T-helper 1 cell treated with Interleukin-12 subunit alpha and Interleukin-12 subunit beta and Interleukin-4 antibody, amounts not matched to agents 30 μg/mL and 1 μg/mL, for 36 hours (primary cell): Measurements from ENCODE around the gene RNF166.

Experiments used
- H3K27ac Mint-ChIP-seq: one replicate; pipeline ENCODE4 v1.8.0; 2021; ENCODE audit warnings: mild to moderate bottlenecking, mixed read lengths
- H3K27me3 Mint-ChIP-seq: one replicate; pipeline ENCODE4 v1.8.0; 2021; ENCODE audit warnings: low read depth, mixed read lengths
- H3K36me3 Mint-ChIP-seq: one replicate; pipeline ENCODE4 v1.8.0; 2021; ENCODE audit warnings: low read depth, mixed read lengths
- H3K4me1 Mint-ChIP-seq: one replicate; pipeline ENCODE4 v1.8.0; 2021; ENCODE audit warnings: low read depth, mixed read lengths
- H3K4me3 Mint-ChIP-seq: one replicate; pipeline ENCODE4 v1.8.0; 2021; ENCODE audit warnings: mild to moderate bottlenecking, moderate library complexity, mixed read lengths
- H3K9me3 Mint-ChIP-seq: one replicate; pipeline ENCODE4 v1.8.0; 2021; ENCODE audit warnings: mixed read lengths

The RNF166 gene

GRCh38 chr16:88743693-88744576 is 37.7 kb upstream of the RNF166 start:
- Mint-ChIP-seq H3K4me1 (peaks cover 15% of the 10 kb centered on the region), H3K36me3 (peaks cover 1% of the 10 kb centered on the region), H3K9me3 (no peaks in the 10 kb centered on the region), H3K27ac (no peak overlapping the region), H3K27me3 (no peaks in the 10 kb centered on the region), H3K4me3 (no peak overlapping the region)

DNA sequence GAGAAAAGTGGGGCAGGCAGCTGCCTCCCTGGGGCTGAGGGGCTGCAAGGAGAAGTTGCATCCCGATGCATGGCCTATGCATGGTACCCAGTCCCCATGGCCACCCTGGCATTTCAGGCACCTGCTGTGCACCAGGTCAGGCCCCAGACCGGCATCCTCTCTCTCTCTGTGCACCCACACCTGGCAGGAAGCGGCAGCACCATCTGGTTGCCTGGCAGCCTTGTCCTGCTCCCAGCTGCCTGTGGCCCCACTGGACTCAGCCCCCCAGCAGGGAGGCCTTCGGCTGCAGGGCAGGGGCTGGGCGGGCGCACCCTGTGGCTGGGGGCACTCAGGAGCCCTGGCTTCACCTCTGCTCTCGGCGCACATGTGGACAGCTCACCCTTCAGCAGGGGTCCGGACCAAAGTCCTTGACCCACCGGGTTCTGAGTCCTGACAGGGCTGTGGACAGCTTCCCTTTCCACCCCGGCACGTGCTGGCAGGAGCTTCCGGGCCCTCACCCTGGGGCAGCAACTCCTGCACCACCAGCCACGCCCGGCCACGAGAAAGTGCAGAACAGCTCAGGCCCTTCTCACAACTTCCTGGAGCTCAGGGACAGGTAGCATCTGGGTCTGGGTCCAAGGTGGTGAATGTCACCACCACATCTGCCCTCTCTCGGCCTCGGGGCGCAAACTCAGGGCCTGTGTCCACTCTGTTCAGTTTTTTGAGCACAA is 36.8 kb upstream of the RNF166 start:
- Mint-ChIP-seq H3K27me3 (no peaks in the 10 kb centered on the region), H3K4me1 (peaks cover 15% of the 10 kb centered on the region), H3K4me3 (no peak overlapping the region), H3K36me3 (peaks cover 1% of the 10 kb centered on the region), H3K9me3 (no peaks in the 10 kb centered on the region), H3K27ac (no peak overlapping the region)

GRCh38 chr16:88741368-88741767 is 35.2 kb upstream of the RNF166 start:
- Mint-ChIP-seq H3K4me3 (no peak overlapping the region), H3K4me1 (peaks cover 11% of the 10 kb centered on the region), H3K9me3 (no peaks in the 10 kb centered on the region), H3K36me3 (no peaks in the 10 kb centered on the region), H3K27me3 (no peaks in the 10 kb centered on the region), H3K27ac (no peak overlapping the region)

GRCh38 chr16:88740727-88741055 is 34.5 kb upstream of the RNF166 start:
- H3K27ac Mint-ChIP-seq = no peak overlapping the region
- H3K27me3 Mint-ChIP-seq = no peaks in the 10 kb centered on the region
- peaks cover 7% of the 10 kb centered on the region for H3K4me1 Mint-ChIP-seq
- H3K36me3 Mint-ChIP-seq = no peaks in the 10 kb centered on the region
- no peak overlapping the region for H3K4me3 Mint-ChIP-seq
- no peaks in the 10 kb centered on the region for H3K9me3 Mint-ChIP-seq

- peaks cover 7% of the 10 kb centered on the region for H3K4me1 Mint-ChIP-seq
- no peaks in the 10 kb centered on the region for H3K36me3 Mint-ChIP-seq
- H3K4me3 Mint-ChIP-seq = no peak overlapping the region
- H3K9me3 Mint-ChIP-seq = no peaks in the 10 kb centered on the region
- no peak overlapping the region for H3K27ac Mint-ChIP-seq
- no peaks in the 10 kb centered on the region for H3K27me3 Mint-ChIP-seq
Measured at GRCh38 chr16:88739977-88740726, 33.9 kb upstream of the RNF166 start.

DNA sequence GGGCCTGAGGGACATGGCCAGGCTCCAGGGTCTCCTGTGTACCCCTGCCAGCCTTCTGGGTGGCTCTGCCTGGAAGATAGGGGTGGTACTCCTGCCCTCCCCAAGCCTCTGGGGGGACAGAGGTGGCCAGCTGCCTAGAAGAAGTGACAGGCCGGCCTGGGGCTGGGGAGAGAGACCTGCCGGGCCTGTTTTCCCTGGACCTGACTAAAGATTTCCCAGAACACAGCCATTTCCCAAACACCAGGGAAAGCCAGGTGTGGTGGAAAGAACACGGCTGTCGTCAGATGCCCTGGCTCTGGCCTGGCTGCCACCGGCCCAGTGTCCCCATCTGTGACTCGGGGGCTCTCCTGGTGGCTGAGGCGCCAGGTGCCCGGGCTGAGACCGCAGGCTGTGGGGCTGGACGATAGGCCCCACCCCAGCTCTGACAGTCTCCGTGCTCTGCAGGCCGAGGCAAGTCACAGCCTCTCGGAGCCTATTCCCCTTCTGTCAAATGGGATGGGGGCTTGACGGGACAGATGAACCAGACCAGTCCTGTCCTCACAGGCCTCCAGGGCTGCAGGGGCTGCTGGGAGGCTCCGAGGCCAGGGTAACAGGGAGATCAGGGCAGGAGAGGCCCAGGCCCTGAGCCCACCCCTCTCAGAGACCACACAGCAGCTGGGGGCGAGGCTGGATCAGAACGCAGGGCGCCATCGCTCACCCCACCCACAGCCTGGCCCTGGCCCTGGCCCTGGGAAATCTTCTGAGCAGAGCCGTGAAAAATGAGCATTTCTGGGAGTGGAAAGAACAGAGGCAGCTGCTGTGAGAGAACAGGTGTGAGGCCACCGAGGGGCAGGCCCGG is 33.1 kb upstream of the RNF166 start:
- no peaks in the 10 kb centered on the region for H3K9me3 Mint-ChIP-seq
- H3K4me3 Mint-ChIP-seq = no peak overlapping the region
- no peak overlapping the region for H3K27ac Mint-ChIP-seq
- H3K36me3 Mint-ChIP-seq = no peaks in the 10 kb centered on the region
- H3K4me1 Mint-ChIP-seq = peaks cover 5% of the 10 kb centered on the region
- no peaks in the 10 kb centered on the region for H3K27me3 Mint-ChIP-seq

GRCh38 chr16:88738151-88739084 is 32.2 kb upstream of the RNF166 start:
- Mint-ChIP-seq H3K4me3 (no peak overlapping the region), H3K27me3 (no peaks in the 10 kb centered on the region), H3K27ac (no peak overlapping the region), H3K4me1 (no peaks in the 10 kb centered on the region), H3K36me3 (peaks cover 2% of the 10 kb centered on the region), H3K9me3 (no peaks in the 10 kb centered on the region)

- peaks cover 2% of the 10 kb centered on the region for H3K36me3 Mint-ChIP-seq
- H3K27me3 Mint-ChIP-seq = no peaks in the 10 kb centered on the region
- H3K4me3 Mint-ChIP-seq = no peak overlapping the region
- H3K9me3 Mint-ChIP-seq = no peaks in the 10 kb centered on the region
- no peak overlapping the region for H3K27ac Mint-ChIP-seq
- no peaks in the 10 kb centered on the region for H3K4me1 Mint-ChIP-seq
Measured at GRCh38 chr16:88737298-88738150, 31.3 kb upstream of the RNF166 start.

DNA sequence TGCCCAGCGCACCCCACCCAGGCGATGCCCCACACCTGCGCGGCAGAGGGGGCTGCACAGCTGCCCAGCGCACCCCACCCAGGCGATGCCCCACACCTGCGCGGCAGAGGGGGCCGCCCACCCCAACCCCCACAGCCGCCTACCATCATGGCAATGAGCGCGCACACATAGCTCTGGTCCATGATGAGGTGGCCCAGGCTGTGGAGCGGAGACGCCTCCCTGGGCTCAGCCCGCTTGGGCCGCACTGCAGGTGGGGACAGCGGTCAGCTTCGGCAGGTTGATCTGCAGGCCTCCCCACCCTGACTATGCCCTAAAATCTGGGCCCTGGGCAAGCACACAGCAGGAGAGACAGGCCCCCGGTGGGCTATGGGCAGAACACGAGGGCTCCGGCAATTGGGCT is 30.3 kb upstream of the RNF166 start:
- peaks cover 6% of the 10 kb centered on the region for H3K36me3 Mint-ChIP-seq

GRCh38 chr16:88736088-88736487 is 29.9 kb upstream of the RNF166 start:
- Mint-ChIP-seq H3K9me3 (no peaks in the 10 kb centered on the region), H3K27me3 (no peaks in the 10 kb centered on the region), H3K36me3 (peaks cover 10% of the 10 kb centered on the region), H3K4me1 (peaks cover 5% of the 10 kb centered on the region), H3K4me3 (no peak overlapping the region), H3K27ac (no peak overlapping the region)

More for the DNA sequence above, 30.3 kb upstream of the RNF166 start:
- Mint-ChIP-seq H3K4me1 (peaks cover 1% of the 10 kb centered on the region), H3K4me3 (no peak overlapping the region), H3K9me3 (no peaks in the 10 kb centered on the region), H3K27ac (no peak overlapping the region), H3K27me3 (no peaks in the 10 kb centered on the region)

DNA sequence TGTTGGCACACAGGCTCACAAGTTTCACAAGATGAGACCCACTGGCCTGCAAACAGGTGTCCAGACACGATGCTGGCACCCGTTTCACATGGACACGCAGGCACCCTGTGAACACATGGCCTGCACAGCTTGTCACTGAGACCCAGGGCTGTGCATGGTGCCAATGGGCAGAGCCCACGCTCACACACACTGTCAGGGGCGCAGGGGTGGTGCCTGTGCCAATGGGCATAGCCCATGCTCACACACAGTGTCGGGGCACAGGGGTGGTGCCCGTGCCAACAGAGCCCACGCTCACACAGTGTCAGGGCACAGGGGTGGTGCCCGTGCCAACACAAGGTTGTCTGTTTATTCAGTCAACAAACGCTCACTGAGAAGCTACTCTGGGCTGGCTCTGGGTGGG is 29.4 kb upstream of the RNF166 start:
- Mint-ChIP-seq H3K4me3 (no peak overlapping the region), H3K9me3 (no peaks in the 10 kb centered on the region), H3K4me1 (peaks cover 6% of the 10 kb centered on the region), H3K36me3 (peaks cover 10% of the 10 kb centered on the region), H3K27me3 (no peaks in the 10 kb centered on the region), H3K27ac (no peak overlapping the region)

- H3K9me3 Mint-ChIP-seq = no peaks in the 10 kb centered on the region
- H3K27ac Mint-ChIP-seq = no peak overlapping the region
- H3K4me3 Mint-ChIP-seq = no peak overlapping the region
- H3K27me3 Mint-ChIP-seq = no peaks in the 10 kb centered on the region
- H3K36me3 Mint-ChIP-seq = peaks cover 10% of the 10 kb centered on the region
- H3K4me1 Mint-ChIP-seq = peaks cover 6% of the 10 kb centered on the region
Measured at GRCh38 chr16:88735121-88735520, 28.9 kb upstream of the RNF166 start.

DNA sequence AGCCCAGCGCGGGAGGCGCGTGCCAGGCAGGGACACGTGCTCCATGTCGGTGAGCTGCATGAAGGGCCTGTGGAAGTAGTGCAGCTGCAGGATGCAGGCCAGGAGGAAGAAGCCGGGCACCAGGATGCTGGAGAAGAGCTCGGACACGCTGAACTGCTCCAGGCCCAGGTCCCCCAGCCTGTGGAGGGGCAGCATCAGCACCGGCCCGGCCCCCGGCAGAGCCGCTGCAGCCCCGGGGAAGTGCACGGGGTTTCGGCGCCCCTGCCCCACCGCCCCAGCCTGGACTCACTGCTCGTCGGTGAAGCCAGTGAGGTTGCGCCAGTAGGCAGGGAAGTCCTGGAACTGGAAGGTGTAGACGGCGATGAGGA is 28.1 kb upstream of the RNF166 start:
- peaks cover 6% of the 10 kb centered on the region for H3K4me1 Mint-ChIP-seq
- H3K36me3 Mint-ChIP-seq = peaks cover 10% of the 10 kb centered on the region
- no peaks in the 10 kb centered on the region for H3K27me3 Mint-ChIP-seq
- no peak overlapping the region for H3K27ac Mint-ChIP-seq
- no peak overlapping the region for H3K4me3 Mint-ChIP-seq
- no peaks in the 10 kb centered on the region for H3K9me3 Mint-ChIP-seq
